HG03469 (cell line): Measurements from ENCODE around the gene PHF21B.

Experiments used
- ATAC-seq: cut with Tn5 transposase; IDR thresholded peaks from one replicate; pipeline ENCODE4 v1.9.1; 2021; ENCODE audit warnings: mild to moderate bottlenecking, moderate library complexity, moderate number of reproducible peaks; ENCODE audit not compliant: unreplicated experiment

PHF21B gene

GRCh38 chr22:44940130-44940529 lies 69.7 kb downstream of the PHF21B start:
- ATAC-seq = no peak

GRCh38 chr22:44939451-44939850 lies 70.4 kb downstream of the PHF21B start:
- ATAC-seq = no peak

- no peak for ATAC-seq
These were observed 70.9 kb downstream of the PHF21B start for GRCh38 chr22:44938886-44939285.

DNA sequence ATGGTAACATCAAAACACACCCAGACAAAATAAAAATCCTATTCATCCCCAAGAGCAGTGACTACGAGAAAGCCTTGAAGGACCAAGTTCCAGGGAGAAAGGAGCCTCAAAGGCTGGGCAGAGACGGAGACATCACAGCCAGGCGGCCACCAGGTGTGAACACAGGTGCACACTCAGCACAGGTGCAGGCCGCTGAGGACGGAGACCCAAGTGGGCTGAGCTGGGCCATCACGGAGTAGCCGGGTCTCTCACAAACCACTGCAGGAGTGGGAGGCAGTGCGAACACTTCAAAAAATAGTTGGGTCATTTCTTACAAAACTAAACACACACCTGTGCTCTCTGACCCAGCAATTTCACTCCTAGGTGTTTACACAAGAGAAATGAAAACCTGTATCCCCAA lies 72.6 kb downstream of the PHF21B start:
- no peak for ATAC-seq

- ATAC-seq = no peak
These were observed 73.6 kb downstream of the PHF21B start for GRCh38 chr22:44936201-44936600.

DNA sequence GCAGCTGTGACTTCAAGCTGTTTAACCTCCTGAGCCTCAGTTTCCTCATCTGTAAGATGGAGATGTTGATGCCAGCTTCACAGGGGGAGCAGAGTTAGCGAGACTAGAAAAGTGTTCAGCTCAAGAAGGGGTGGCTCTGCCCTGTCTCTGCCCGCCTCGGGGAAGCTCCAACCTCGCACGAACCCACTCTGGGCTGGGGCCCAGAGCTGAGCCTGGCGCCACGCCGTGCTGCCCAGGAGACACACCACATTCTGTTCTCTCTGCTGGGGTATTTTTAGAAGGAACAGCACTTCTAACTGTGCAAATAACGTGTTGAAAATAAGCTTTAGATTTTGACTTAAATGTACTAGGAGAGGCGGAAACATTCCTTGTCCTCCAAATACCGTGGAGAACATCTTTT lies 74.1 kb downstream of the PHF21B start:
- no peak for ATAC-seq

DNA sequence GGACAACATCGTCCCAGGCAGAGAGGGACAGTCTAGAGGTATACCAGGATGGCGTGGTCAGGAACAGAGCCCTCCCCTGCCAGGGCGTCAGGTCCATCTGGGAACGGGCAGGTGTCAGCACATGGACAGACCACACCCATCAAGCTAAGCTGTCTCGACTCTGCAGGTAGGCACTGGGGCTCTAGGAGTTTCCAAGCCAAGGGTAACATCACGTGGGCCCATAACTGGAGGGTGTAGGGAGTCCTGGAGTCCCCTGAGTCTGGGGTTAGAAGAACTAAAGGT lies 75.4 kb downstream of the PHF21B start:
- ATAC-seq = no peak

GRCh38 chr22:44933666-44934453 lies 75.9 kb downstream of the PHF21B start:
- ATAC-seq = no peak

- no peak for ATAC-seq
These were observed 77.3 kb downstream of the PHF21B start for GRCh38 chr22:44932493-44932892.

GRCh38 chr22:44931766-44932165 lies 78.0 kb downstream of the PHF21B start:
- ATAC-seq = no peak

- ATAC-seq = no peak
These were observed 78.7 kb downstream of the PHF21B start for GRCh38 chr22:44931077-44931540.

- no peak for ATAC-seq
These were observed 79.1 kb downstream of the PHF21B start for GRCh38 chr22:44930711-44931035.

GRCh38 chr22:44930016-44930710 lies 79.6 kb downstream of the PHF21B start:
- ATAC-seq = no peak

- no peak for ATAC-seq
These were observed 80.3 kb downstream of the PHF21B start for GRCh38 chr22:44929359-44930015.

DNA sequence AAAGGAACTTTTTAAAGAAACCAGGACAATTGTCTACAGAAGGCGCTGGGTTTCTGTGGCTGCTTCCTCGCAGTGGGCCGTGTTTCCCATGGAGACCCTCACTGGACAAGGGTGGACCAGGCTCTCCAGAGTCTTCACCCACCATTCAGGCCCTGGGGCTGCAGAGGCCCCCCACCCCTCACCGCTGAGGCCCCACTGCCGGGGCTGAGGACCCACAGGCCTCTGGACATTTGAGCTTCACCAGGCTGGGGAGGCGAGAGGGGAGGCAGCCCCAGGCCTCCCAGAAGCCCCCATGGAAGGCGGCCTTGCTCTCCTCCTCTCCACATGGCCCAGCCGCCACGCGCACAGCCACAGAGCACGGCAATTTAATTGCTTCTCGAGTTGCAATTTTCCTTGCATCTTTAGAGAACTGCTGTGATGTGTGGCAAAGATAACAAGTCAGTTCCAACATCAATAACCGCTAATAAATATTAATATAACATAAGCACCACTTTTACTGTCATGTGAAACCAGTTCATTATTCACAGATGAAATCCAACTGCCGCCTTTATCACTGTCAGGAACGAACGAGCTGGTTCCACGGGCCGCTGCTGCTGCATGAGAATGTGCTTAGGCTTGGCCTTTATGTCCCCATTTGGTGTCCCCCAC lies 81.0 kb downstream of the PHF21B start:
- ATAC-seq = no peak

GRCh38 chr22:44928136-44928463 lies 81.7 kb downstream of the PHF21B start:
- ATAC-seq = no peak

- ATAC-seq = no peak
These were observed 82.2 kb downstream of the PHF21B start for GRCh38 chr22:44927463-44928135.

GRCh38 chr22:44926491-44927415 lies 83.1 kb downstream of the PHF21B start:
- no peak for ATAC-seq

DNA sequence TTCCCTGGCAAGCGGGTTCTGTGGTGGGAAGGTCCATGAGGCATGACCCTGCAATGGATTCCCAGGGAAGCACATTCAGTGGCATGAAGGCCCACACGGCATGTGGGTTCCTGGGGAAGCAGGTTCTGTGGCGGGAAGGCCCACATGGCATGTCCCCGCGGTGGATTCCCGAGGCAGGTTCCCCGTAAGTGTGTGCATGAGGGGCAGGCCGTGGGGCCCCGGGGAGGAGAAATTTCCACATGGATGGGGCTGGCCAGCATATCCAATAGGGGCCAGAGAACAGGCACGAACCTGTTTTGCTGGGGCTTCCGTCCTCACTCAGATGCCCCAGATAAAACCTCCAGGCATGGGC lies 83.7 kb downstream of the PHF21B start:
- no peak for ATAC-seq

DNA sequence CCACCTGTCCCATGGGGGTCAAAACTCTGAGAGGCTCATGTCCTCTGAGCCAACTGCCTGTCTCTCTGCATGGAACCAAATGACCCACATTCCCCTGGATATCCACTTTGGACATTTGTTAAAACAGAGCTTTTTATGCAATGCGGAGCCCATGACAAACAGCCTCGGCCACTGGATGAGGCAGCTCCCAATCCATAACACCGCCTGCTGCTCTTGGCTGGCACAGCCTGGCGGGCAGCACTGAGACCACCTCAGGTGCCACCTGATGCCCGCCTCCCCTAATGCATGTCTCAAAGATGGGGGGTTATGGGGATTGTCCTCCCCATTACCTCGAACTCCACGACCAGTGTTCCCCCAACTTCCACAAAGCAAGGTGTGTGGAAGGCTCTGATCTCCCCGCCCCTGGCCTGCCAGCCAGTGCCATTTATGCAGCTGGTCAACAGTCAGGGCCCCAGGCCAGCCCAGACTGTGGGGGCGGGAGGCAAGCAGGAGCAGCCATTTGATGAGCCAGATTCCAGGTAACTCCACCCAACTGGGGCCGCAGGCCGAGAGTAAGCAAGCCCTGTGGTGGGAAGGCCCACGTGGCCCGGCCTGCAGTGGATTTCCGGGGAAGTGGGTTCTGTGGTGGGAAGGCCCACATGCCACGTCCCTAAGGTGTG lies 84.2 kb downstream of the PHF21B start:
- no peak for ATAC-seq
